B cell (primary cell): Measurements from ENCODE around the gene GPR75. TPM values are rescaled to one million over a fixed set of nuclear protein-coding genes. Genes with fewer than 3 reads are reported as not detected.

ENCODE experiments used
- ATAC-seq: fragments of 200-7000 bp; cut with Tn5 transposase; one replicate; pipeline ENCODE4 v1.10.0; 2021; ENCODE audit warnings: low read depth, mild to moderate bottlenecking, moderate number of reproducible peaks, moderate library complexity
- CTCF ChIA-PET: fragments of 350-600 bp; sonication (Branson Sonifier 250); formaldehyde crosslinking; loops from one replicate; lab custom pipeline; 2021; ENCODE audit warnings: antibody characterized with exemption, inconsistent platforms; lab: Charles Lee
- POLR2A ChIA-PET: fragments of 350-600 bp; sonication (Branson Sonifier 250); formaldehyde crosslinking; loops from one replicate; lab custom pipeline; 2021; ENCODE audit warnings: antibody characterized with exemption; lab: Charles Lee
- DNase-seq: peaks from one replicate; pipeline ENCODE4 v3.0.0; 2013
- H2AFZ ChIP-seq: 2 replicates; pipeline ENCODE4 v1.6.1; 2012; ENCODE audit warnings: mild to moderate bottlenecking, low read depth, low read length; ENCODE audit not compliant: insufficient read depth, poor library complexity, severe bottlenecking
- H3K27ac ChIP-seq, 2 donors: 1 replicate in 1 of 2; 2 replicates in 1 of 2; pipeline ENCODE4 v1.5.1; 2012 to 2013; ENCODE audit warnings: low read length in 2 of 2, mild to moderate bottlenecking in 2 of 2, moderate library complexity in 1 of 2
- H3K27me3 ChIP-seq, 4 experiments: fragments of 200-600 bp in 1 of 4; sonication (generic) in 1 of 4; replicated peaks in 1 of 4; 1 replicate in 2 of 4; 2 replicates in 2 of 4; pipeline versions ENCODE4 v1.6.1 to v1.7.0; 2013 to 2016; ENCODE audit warnings: low read length in 3 of 4, mild to moderate bottlenecking in 2 of 4, mixed read lengths in 1 of 4, moderate library complexity in 1 of 4; ENCODE audit not compliant: insufficient read depth in 4 of 4, control insufficient read depth in 3 of 4; ENCODE audit errors: control extremely low read depth in 1 of 4
- H3K36me3 ChIP-seq, 2 experiments: replicated peaks in 1 of 2; 1 replicate in 1 of 2; 2 replicates in 1 of 2; pipeline versions ENCODE4 v1.6.1 to v1.7.1; 2013; ENCODE audit warnings: low read length in 1 of 2; ENCODE audit not compliant: insufficient read depth in 2 of 2, control insufficient read depth in 1 of 2; ENCODE audit errors: control extremely low read depth in 1 of 2, extremely low read depth in 1 of 2
- H3K4me1 ChIP-seq, 2 donors: fragments of 200-600 bp in 1 of 2; sonication (generic) in 1 of 2; 1 replicate in 1 of 2; 2 replicates in 1 of 2; pipeline versions ENCODE4 v1.5.1 to v1.6.1; 2013 to 2017; ENCODE audit warnings: low read length in 2 of 2; ENCODE audit not compliant: control insufficient read depth in 2 of 2, insufficient read depth in 2 of 2
- H3K4me2 ChIP-seq: replicated peaks from 2 replicates; pipeline ENCODE3; 2012; ENCODE audit warnings: mild to moderate bottlenecking, low read depth, low read length; ENCODE audit not compliant: poor library complexity, severe bottlenecking
- H3K4me3 ChIP-seq, 5 experiments: fragments of 200-600 bp in 1 of 5; sonication (generic) in 1 of 5; 1 replicate in 3 of 5; 2 replicates in 2 of 5; pipeline versions ENCODE4 v1.5.1 to v1.7.0; 2011 to 2016; ENCODE audit warnings: low read length in 4 of 5, mild to moderate bottlenecking in 4 of 5, low read depth in 2 of 5, control low read depth in 1 of 5, moderate library complexity in 1 of 5; ENCODE audit not compliant: insufficient read depth in 1 of 5; ENCODE audit errors: control extremely low read depth in 1 of 5, extremely low read depth in 1 of 5
- H3K79me2 ChIP-seq: fragments of 200-600 bp; sonication (generic); one replicate; pipeline ENCODE4 v1.6.0; 2016; ENCODE audit warnings: low read length; ENCODE audit not compliant: control insufficient read depth, insufficient read depth
- H3K9ac ChIP-seq: fragments of 200-600 bp; sonication (generic); 2 replicates; pipeline ENCODE4 v1.6.1; 2017; ENCODE audit warnings: mild to moderate bottlenecking, low read length, moderate library complexity
- H3K9me3 ChIP-seq, 3 donors: one replicate each; pipeline versions ENCODE4 v1.6.1 to v1.7.1; 2013; ENCODE audit warnings: low read length in 2 of 3; ENCODE audit not compliant: control insufficient read depth in 2 of 3, insufficient read depth in 1 of 3; ENCODE audit errors: control extremely low read depth in 1 of 3
- H4K20me1 ChIP-seq: 2 replicates; pipeline ENCODE4 v1.6.0; 2012; ENCODE audit warnings: mild to moderate bottlenecking, low read length; ENCODE audit not compliant: insufficient read depth, control insufficient read depth, poor library complexity, severe bottlenecking
- H3K27ac Mint-ChIP-seq: one replicate; pipeline ENCODE4 v1.8.0; 2021; ENCODE audit warnings: mixed read lengths
- H3K27me3 Mint-ChIP-seq: one replicate; pipeline ENCODE4 v1.8.0; 2021; ENCODE audit warnings: mixed read lengths
- H3K4me1 Mint-ChIP-seq: one replicate; pipeline ENCODE4 v1.8.0; 2021; ENCODE audit warnings: mixed read lengths
- H3K4me3 Mint-ChIP-seq: one replicate; pipeline ENCODE4 v1.8.0; 2021; ENCODE audit warnings: mixed read lengths
- H3K9me3 Mint-ChIP-seq: one replicate; pipeline ENCODE4 v1.8.0; 2022; ENCODE audit warnings: mixed read lengths; ENCODE audit not compliant: insufficient read depth
- CTCF ChIP-seq: fragments of 200-600 bp; IDR thresholded peaks from one replicate; pipeline ENCODE4 v1.8.0; 2022; ENCODE audit warnings: antibody characterized with exemption, mild to moderate bottlenecking
- EZH2 ChIP-seq: IDR thresholded peaks from 2 replicates; pipeline ENCODE4 v1.6.1; 2012; ENCODE audit warnings: borderline replicate concordance, low read depth, mild to moderate bottlenecking, moderate library complexity, low read length; ENCODE audit not compliant: insufficient read depth, poor library complexity, severe bottlenecking
- WGBS: methylation state at CpG from one replicate; pipeline ENCODE4 v1.1.5; 2013; ENCODE audit warnings: missing lambda C conversion rate; ENCODE audit not compliant: insufficient coverage; 5-methylcytosine and 5-hydroxymethylcytosine counted together
- intact Hi-C: fragments of 100-400 bp; cut with micrococcal nuclease; formaldehyde crosslinking; loops from one replicate; pipeline ENCODE4 v1.10.0; 2022
- polyA plus RNA-seq: library from polyadenylated mRNA; depleted of rRNA; stranded (reverse); fragments of >200 nt; gene quantifications from 2 replicates; pipeline ENCODE4 v1.2.3, GENCODE V29; 2012
- total RNA-seq, 2 donors: library from RNA; stranded (reverse); fragments of 120-200 nt in 1 of 2; gene quantifications; 1 replicate in 1 of 2; 2 replicates in 1 of 2; pipeline versions ENCODE4 v1.2.3 to v1.2.4, GENCODE V29; 2013 to 2022

The GPR75 gene
- total and polyA plus RNA-seq, 2 donors (not counting 1 experiment from before 2014, with no cell fraction given), result 5.1 to 5.9 TPM

GRCh38 chr2:53877556-53877955, 17.8 kb upstream of the GPR75 start:
- ChIA-PET POLR2A (no interaction called here), CTCF (no interaction called here)
- no peak overlapping the region for H3K4me3 ChIP-seq
- H4K20me1 ChIP-seq, result no peaks in the 10 kb centered on the region
- H3K4me2 ChIP-seq, result no peak overlapping the region
- no peak for DNase-seq
- Mint-ChIP-seq H3K4me3 (no peak overlapping the region), H3K4me1 (no peaks in the 10 kb centered on the region), H3K27ac (no peak overlapping the region), H3K9me3 (no peaks in the 10 kb centered on the region), H3K27me3 (no peaks in the 10 kb centered on the region)
- intact Hi-C loops, result loop anchor here (5.0 kb wide), 1 partner anchor 35 kb away; no protein-coding TSS in a partner anchor
- H3K9ac ChIP-seq, result no peak overlapping the region
- no CpG with 5 or more reads among the region's 2 CpGs for WGBS
- no peaks in the 10 kb centered on the region for H3K9me3 ChIP-seq
- TF ChIP-seq CTCF, result no peak
- TF ChIP-seq EZH2, result no peak
- H3K27me3 ChIP-seq, result no peaks in the 10 kb centered on the region
- no peak overlapping the region for H2AFZ ChIP-seq
- H3K27ac ChIP-seq, result no peak overlapping the region
- H3K79me2 ChIP-seq, result no peaks in the 10 kb centered on the region
- no peaks in the 10 kb centered on the region for H3K4me1 ChIP-seq
- no peak for ATAC-seq
- H3K36me3 ChIP-seq, result peaks cover 20 to 80% of the 10 kb centered on the region in 2 experiments

DNA sequence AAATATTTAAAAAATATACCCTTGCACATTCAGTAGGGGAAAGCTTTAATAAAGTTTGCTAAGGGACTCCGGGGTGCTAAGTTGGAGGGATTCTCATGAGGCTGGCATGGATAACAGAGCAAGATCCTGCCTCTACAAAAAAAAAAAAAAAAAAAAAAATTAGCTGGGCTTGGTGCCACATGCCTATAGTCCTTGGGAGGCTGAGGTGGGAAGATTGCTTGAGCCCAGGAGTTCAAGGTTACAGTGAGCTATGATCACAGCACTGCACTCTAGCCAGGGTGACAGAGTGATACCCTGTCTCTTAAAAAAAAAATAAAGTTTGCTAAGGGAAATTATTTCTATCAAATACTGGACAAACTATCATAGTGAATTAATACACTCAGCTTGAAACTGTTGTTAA, 17.3 kb upstream of the GPR75 start:
- no peak overlapping the region for H3K4me3 Mint-ChIP-seq
- ATAC-seq (no peak), DNase-seq (no peak)
- no peaks in the 10 kb centered on the region for H4K20me1 ChIP-seq
- H3K27me3 ChIP-seq, result no peaks in the 10 kb centered on the region
- no peaks in the 10 kb centered on the region for H3K9me3 ChIP-seq
- no peak overlapping the region for H3K27ac Mint-ChIP-seq
- POLR2A ChIA-PET, result no interaction called here
- no peak overlapping the region for H3K4me2 ChIP-seq
- H3K36me3 ChIP-seq, result peaks cover 16 to 75% of the 10 kb centered on the region in 2 experiments
- H2AFZ ChIP-seq, result no peak overlapping the region
- H3K9ac ChIP-seq, result no peak overlapping the region
- no CpG with 5 or more reads among the region's 1 CpG for WGBS
- CTCF ChIA-PET, result no interaction called here
- no peaks in the 10 kb centered on the region for H3K27me3 Mint-ChIP-seq
- H3K79me2 ChIP-seq, result no peaks in the 10 kb centered on the region
- TF ChIP-seq EZH2, result no peak
- TF ChIP-seq CTCF, result no peak
- H3K27ac ChIP-seq, result no peak overlapping the region
- H3K4me3 ChIP-seq, result no peak overlapping the region
- H3K4me1 Mint-ChIP-seq, result no peaks in the 10 kb centered on the region
- intact Hi-C loops, result loop anchor here (5.0 kb wide), 1 partner anchor 35 kb away; no protein-coding TSS in a partner anchor
- no peaks in the 10 kb centered on the region for H3K4me1 ChIP-seq
- H3K9me3 Mint-ChIP-seq, result no peaks in the 10 kb centered on the region
